IMR-90 (cell line): Measurements from ENCODE around the gene ADD1. TPM values are rescaled to one million over a fixed set of nuclear protein-coding genes. Genes with fewer than 3 reads are reported as not detected.

Source experiments
- ATAC-seq: fragments of 200-7000 bp; cut with Tn5 transposase; 2 replicates; pipeline ENCODE4 v1.9.1; 2020; ENCODE audit warnings: low read depth, mild to moderate bottlenecking, moderate library complexity
- BruUV-seq: library from RNA; stranded (reverse); fragments of 400-500 nt; replicated peaks from 2 replicates; lab custom pipeline; 2021; lab: Mats Ljungman, UMichigan
- CTCF ChIA-PET: fragments of 300-600 bp; formaldehyde crosslinking; extraction: SDS; loops from one replicate; lab custom pipeline; 2021; ENCODE audit warnings: antibody characterized with exemption; lab: Yijun Ruan, JAX
- POLR2A ChIA-PET: fragments of 300-600 bp; sonication (Branson Sonifier 250); formaldehyde crosslinking; loops from one replicate; lab custom pipeline; 2022; ENCODE audit warnings: antibody characterized with exemption; ENCODE audit not compliant: unreplicated experiment; lab: Charles Lee
- DNase-seq: peaks from one replicate; pipeline ENCODE4 v3.0.0; 2013
- H2AFZ ChIP-seq: replicated peaks from 2 replicates; pipeline ENCODE3; 2013; ENCODE audit warnings: low read length, mild to moderate bottlenecking; ENCODE audit not compliant: poor library complexity
- H2AK5ac ChIP-seq: 2 replicates; pipeline ENCODE4 v1.6.1; 2013; ENCODE audit warnings: low read depth, low read length, inconsistent platforms
- H2AK9ac ChIP-seq: replicated peaks from 2 replicates; pipeline ENCODE3; 2013; ENCODE audit warnings: mild to moderate bottlenecking, low read depth, low read length, moderate library complexity; ENCODE audit not compliant: poor library complexity
- H2BK120ac ChIP-seq: 2 replicates; pipeline ENCODE4 v1.6.1; 2013; ENCODE audit warnings: low read depth, low read length, inconsistent platforms
- H2BK15ac ChIP-seq: 3 replicates; pipeline ENCODE4 v1.6.1; 2013; ENCODE audit warnings: low read depth, low read length, inconsistent platforms
- H2BK20ac ChIP-seq: 2 replicates; pipeline ENCODE4 v1.6.1; 2013; ENCODE audit warnings: low read depth, mild to moderate bottlenecking, inconsistent platforms, low read length, moderate library complexity
- H2BK5ac ChIP-seq: 2 replicates; pipeline ENCODE4 v1.6.1; 2013; ENCODE audit warnings: mild to moderate bottlenecking, low read depth, low read length, inconsistent platforms; ENCODE audit not compliant: poor library complexity, severe bottlenecking
- H3K14ac ChIP-seq: replicated peaks from 2 replicates; pipeline ENCODE4 v1.6.1; 2013; ENCODE audit warnings: low read depth, low read length, inconsistent platforms
- H3K18ac ChIP-seq: 2 replicates; pipeline ENCODE4 v1.6.1; 2013; ENCODE audit warnings: low read depth, low read length, control low read depth
- H3K23ac ChIP-seq: 2 replicates; pipeline ENCODE4 v1.6.1; 2013; ENCODE audit warnings: low read depth, low read length, inconsistent platforms
- H3K27ac ChIP-seq: 2 replicates; pipeline ENCODE4 v1.5.1; 2013; ENCODE audit warnings: mild to moderate bottlenecking, control low read depth, low read length; ENCODE audit not compliant: insufficient read depth
- H3K27me3 ChIP-seq: 2 replicates; pipeline ENCODE4 v1.6.1; 2013; ENCODE audit warnings: low read length; ENCODE audit not compliant: control insufficient read depth, insufficient read depth
- H3K36me3 ChIP-seq: 2 replicates; pipeline ENCODE4 v1.6.1; 2013; ENCODE audit warnings: low read length, mixed read lengths; ENCODE audit not compliant: control insufficient read depth, insufficient read depth
- H3K4ac ChIP-seq: 2 replicates; pipeline ENCODE4 v1.6.1; 2013; ENCODE audit warnings: low read depth, low read length, inconsistent platforms
- H3K4me1 ChIP-seq: 2 replicates; pipeline ENCODE4 v1.6.1; 2013; ENCODE audit warnings: low read length, mixed read lengths; ENCODE audit not compliant: control insufficient read depth, insufficient read depth
- H3K4me2 ChIP-seq: 2 replicates; pipeline ENCODE4 v1.6.1; 2013; ENCODE audit warnings: low read depth, mild to moderate bottlenecking, control low read depth, low read length, moderate library complexity
- H3K4me3 ChIP-seq: 2 replicates; pipeline ENCODE4 v1.5.1; 2013; ENCODE audit warnings: low read depth, mild to moderate bottlenecking, control low read depth, low read length, moderate library complexity; ENCODE audit not compliant: insufficient read depth
- H3K56ac ChIP-seq: 2 replicates; pipeline ENCODE4 v1.6.1; 2013; ENCODE audit warnings: low read length, inconsistent platforms; ENCODE audit not compliant: insufficient read depth; ENCODE audit errors: extremely low read depth
- H3K79me1 ChIP-seq, 2 experiments: 2 replicates each; pipeline ENCODE4 v1.6.1; 2013; ENCODE audit warnings: low read length in 2 of 2, inconsistent platforms in 1 of 2, low read depth in 1 of 2
- H3K9ac ChIP-seq: 2 replicates; pipeline ENCODE4 v1.6.1; 2013; ENCODE audit warnings: low read depth, low read length, control low read depth
- H3K9me1 ChIP-seq: 2 replicates; pipeline ENCODE4 v1.6.1; 2013; ENCODE audit warnings: low read length, inconsistent platforms; ENCODE audit not compliant: insufficient read depth
- H3K9me3 ChIP-seq: 2 replicates; pipeline ENCODE4 v1.6.1; 2013; ENCODE audit warnings: low read length; ENCODE audit not compliant: control insufficient read depth, insufficient read depth
- H4K20me1 ChIP-seq: 2 replicates; pipeline ENCODE4 v1.6.1; 2013; ENCODE audit warnings: low read length, inconsistent platforms; ENCODE audit not compliant: insufficient read depth
- H4K5ac ChIP-seq: 2 replicates; pipeline ENCODE4 v1.6.1; 2013; ENCODE audit warnings: mild to moderate bottlenecking, low read depth, low read length, control low read depth
- H4K8ac ChIP-seq, 2 experiments: 2 replicates each; pipeline ENCODE4 v1.6.1; 2013; ENCODE audit warnings: low read depth in 2 of 2, low read length in 2 of 2, control low read depth in 1 of 2, inconsistent platforms in 1 of 2
- H4K91ac ChIP-seq: 2 replicates; pipeline ENCODE4 v1.6.1; 2013; ENCODE audit warnings: low read depth, low read length, inconsistent platforms; ENCODE audit not compliant: insufficient read depth
- CEBPB ChIP-seq: IDR thresholded peaks from 2 replicates; pipeline ENCODE4 v1.6.1; 2012; ENCODE audit warnings: low read depth, low read length, improper control_type of control experiment
- FOS ChIP-seq: fragments of 150-350 bp; IDR thresholded peaks from 2 replicates; pipeline ENCODE4 v1.6.1; 2016; ENCODE audit warnings: low read depth, low read length
- MAZ ChIP-seq: IDR thresholded peaks from 2 replicates; pipeline ENCODE4 v1.6.1; 2012; ENCODE audit warnings: low read depth, mild to moderate bottlenecking, low read length, improper control_type of control experiment, moderate library complexity, borderline replicate concordance
- MXI1 ChIP-seq: IDR thresholded peaks from 2 replicates; pipeline ENCODE4 v1.6.1; 2012; ENCODE audit warnings: low read depth, mild to moderate bottlenecking, low read length, moderate library complexity, borderline replicate concordance
- NFE2L2 ChIP-seq: fragments of 150-350 bp; IDR thresholded peaks from 2 replicates; pipeline ENCODE4 v1.6.1; 2016; ENCODE audit warnings: low read depth, mild to moderate bottlenecking, low read length
- POLR2A ChIP-seq: IDR thresholded peaks from 2 replicates; pipeline ENCODE4 v1.6.1; 2012; ENCODE audit warnings: mild to moderate bottlenecking, low read depth, low read length
- RAD21 ChIP-seq: IDR thresholded peaks from 2 replicates; pipeline ENCODE4 v1.6.1; 2012; ENCODE audit warnings: low read length, improper control_type of control experiment
- RCOR1 ChIP-seq: IDR thresholded peaks from 2 replicates; pipeline ENCODE4 v1.6.1; 2012; ENCODE audit warnings: mild to moderate bottlenecking, low read length, improper control_type of control experiment; ENCODE audit not compliant: insufficient replicate concordance
- SMC3 ChIP-seq: fragments of 150-350 bp; IDR thresholded peaks from 2 replicates; pipeline ENCODE4 v1.6.1; 2016; ENCODE audit warnings: low read depth, mild to moderate bottlenecking, antibody characterized with exemption, low read length, moderate library complexity
- WGBS, 2 experiments: methylation state at CpG; one replicate each; pipeline versions ENCODE4 v1.1.5 to v1.1.7; 2013; ENCODE audit warnings: missing lambda C conversion rate in 2 of 2; ENCODE audit not compliant: insufficient read length in 1 of 2; ENCODE audit errors: extremely low coverage in 2 of 2; 5-methylcytosine and 5-hydroxymethylcytosine counted together
- dilution Hi-C: fragments of 300-500 bp; cut with HindIII; formaldehyde crosslinking; loops from one replicate; pipeline ENCODE4 v1.14.3; 2018; ENCODE audit warnings: low sequenced_read_pairs; ENCODE audit not compliant: unreplicated experiment
- in situ Hi-C: fragments of 300-500 bp; cut with MboI; formaldehyde crosslinking; loops from 3 replicates; pipeline ENCODE4 v1.14.3; 2019; ENCODE audit warnings: low sequenced_read_pairs, inconsistent platforms, mixed read lengths
- intact Hi-C: fragments of 100-400 bp; cut with micrococcal nuclease; formaldehyde crosslinking; loops from 2 replicates; pipeline ENCODE4 v1.10.0; 2022
- polyA plus RNA-seq, 3 experiments: library from polyadenylated mRNA; depleted of rRNA; stranded (reverse); fragments of >200 nt; gene quantifications; 2 replicates each; pipeline ENCODE4 v1.2.3, GENCODE V29; 2012; ENCODE audit warnings: low replicate concordance in 1 of 3
- total RNA-seq: library from RNA; depleted of rRNA; stranded (reverse); fragments of >200 nt; gene quantifications from 2 replicates; pipeline ENCODE4 v1.2.3, GENCODE V29; 2012
- TF ChIP-seq, protein P1 (sequence below): fragments of 150-350 bp; IDR thresholded peaks from 2 replicates; pipeline ENCODE4 v1.6.1; 2017; ENCODE audit warnings: mild to moderate bottlenecking, antibody characterized with exemption, low read length, low read depth
- TF ChIP-seq, protein P2 (sequence below): fragments of 150-350 bp; IDR thresholded peaks from 2 replicates; pipeline ENCODE4 v1.6.1; 2016; ENCODE audit warnings: low read depth, mild to moderate bottlenecking, low read length, moderate library complexity, borderline replicate concordance

ADD1 gene
- total and polyA plus RNA-seq, 2 of the 4 experiments (the other 2 are of a cell fraction), result 122 to 215 TPM

DNA sequence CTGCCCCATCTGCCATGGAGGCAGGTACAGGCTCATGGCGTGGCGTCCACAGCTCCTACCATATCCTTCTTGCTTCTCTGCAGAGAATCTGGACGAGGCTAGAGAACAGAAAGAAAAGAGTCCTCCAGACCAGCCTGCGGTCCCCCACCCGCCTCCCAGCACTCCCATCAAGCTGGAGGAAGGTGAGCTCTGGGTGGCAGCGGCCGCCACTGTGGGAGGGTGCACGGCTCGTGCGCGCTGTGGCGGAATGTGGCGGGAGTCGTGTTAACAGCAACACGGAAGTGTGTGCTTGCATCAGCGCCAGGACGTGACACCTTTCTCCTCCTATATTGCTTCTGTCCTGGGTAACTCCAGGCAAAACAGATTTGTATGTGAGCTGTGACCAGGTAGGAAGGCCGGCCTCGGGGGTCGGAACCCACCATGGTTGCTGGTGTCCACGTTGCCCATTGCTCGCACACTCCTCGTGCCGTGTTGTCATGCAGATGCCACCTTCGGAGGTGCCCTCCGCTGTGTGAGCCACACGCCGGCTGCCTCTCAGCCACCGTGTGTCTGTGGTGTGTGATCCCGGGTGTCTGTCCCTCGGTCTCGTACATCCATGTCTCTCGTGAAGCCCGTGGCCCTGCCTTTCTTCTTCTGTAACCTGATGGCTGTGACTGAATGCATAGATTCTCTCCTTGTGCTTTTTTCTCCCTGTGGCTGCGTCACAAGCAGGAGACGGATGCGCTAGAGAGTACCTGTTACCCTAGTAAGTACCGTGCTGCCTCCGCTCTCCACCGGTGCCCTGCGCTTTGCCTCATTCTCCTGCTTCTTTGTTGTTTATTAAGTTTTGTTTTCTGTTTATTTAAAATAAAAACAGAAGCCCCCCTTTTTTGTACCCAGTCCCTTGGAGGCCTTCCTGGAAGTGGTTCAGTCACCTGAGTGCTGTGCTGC is 82.6 kb downstream of the ADD1 start:
- BruUV-seq, result no TSS peak
- Histone ChIP-seq H2AFZ (no peak overlapping the region), H2BK120ac (no peak overlapping the region), H3K27ac (no peak overlapping the region), H4K5ac (no peak overlapping the region), H3K36me3 (peaks cover 75% of the 10 kb centered on the region), H3K9ac (no peak overlapping the region), H3K4me1 (peaks cover 4% of the 10 kb centered on the region; the same call in 1 of the 2 replicates), H3K23ac (no peak overlapping the region), H3K9me3 (no peaks in the 10 kb centered on the region), H3K4me3 (no peak overlapping the region), H3K4ac (no peak overlapping the region), H4K8ac (no peak overlapping the region), H2BK15ac (no peak overlapping the region), H3K18ac (no peak overlapping the region), H3K9me1 (peaks cover 12% of the 10 kb centered on the region; the same call in 1 of the 2 replicates), H2BK5ac (no peak overlapping the region), H3K4me2 (no peak overlapping the region), H3K14ac (no peak overlapping the region), H2AK5ac (no peak overlapping the region), H4K20me1 (peaks cover 31% of the 10 kb centered on the region; the same call in 1 of the 2 replicates), H4K91ac (no peak overlapping the region), H2BK20ac (no peak overlapping the region), H3K79me1 (peaks cover 14 to 56% of the 10 kb centered on the region in 2 experiments), H3K27me3 (no peaks in the 10 kb centered on the region), H3K56ac (no peak overlapping the region), H2AK9ac (no peak overlapping the region)
- POLR2A ChIA-PET, result no interaction called here
- in situ Hi-C loops, result no loop called here
- ATAC-seq (no peak), DNase-seq (no peak)
- dilution Hi-C loops, result no loop called here
- 90% methylated on average over 21 of the region's 41 CpGs; no CpG with 5 or more reads in 1 of the 2 experiments for WGBS, 2 experiments
- CTCF ChIA-PET, result no interaction called here
- no peak for TF ChIP-seq POLR2A
- no peak for TF ChIP-seq MXI1
- TF ChIP-seq MAZ, result no peak
- TF ChIP-seq, protein P1, sequence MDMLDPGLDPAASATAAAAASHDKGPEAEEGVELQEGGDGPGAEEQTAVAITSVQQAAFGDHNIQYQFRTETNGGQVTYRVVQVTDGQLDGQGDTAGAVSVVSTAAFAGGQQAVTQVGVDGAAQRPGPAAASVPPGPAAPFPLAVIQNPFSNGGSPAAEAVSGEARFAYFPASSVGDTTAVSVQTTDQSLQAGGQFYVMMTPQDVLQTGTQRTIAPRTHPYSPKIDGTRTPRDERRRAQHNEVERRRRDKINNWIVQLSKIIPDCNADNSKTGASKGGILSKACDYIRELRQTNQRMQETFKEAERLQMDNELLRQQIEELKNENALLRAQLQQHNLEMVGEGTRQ, result no peak
- TF ChIP-seq RAD21, result no peak
- TF ChIP-seq, protein P2, sequence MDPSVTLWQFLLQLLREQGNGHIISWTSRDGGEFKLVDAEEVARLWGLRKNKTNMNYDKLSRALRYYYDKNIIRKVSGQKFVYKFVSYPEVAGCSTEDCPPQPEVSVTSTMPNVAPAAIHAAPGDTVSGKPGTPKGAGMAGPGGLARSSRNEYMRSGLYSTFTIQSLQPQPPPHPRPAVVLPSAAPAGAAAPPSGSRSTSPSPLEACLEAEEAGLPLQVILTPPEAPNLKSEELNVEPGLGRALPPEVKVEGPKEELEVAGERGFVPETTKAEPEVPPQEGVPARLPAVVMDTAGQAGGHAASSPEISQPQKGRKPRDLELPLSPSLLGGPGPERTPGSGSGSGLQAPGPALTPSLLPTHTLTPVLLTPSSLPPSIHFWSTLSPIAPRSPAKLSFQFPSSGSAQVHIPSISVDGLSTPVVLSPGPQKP, result no peak
- no peak for TF ChIP-seq CEBPB
- no peak for TF ChIP-seq NFE2L2
- no peak for TF ChIP-seq SMC3
- TF ChIP-seq FOS, result no peak
- TF ChIP-seq RCOR1, result no peak
- intact Hi-C loops, result no loop called here
